ENCODE results near the gene SGCA. TPM values are rescaled to one million over a fixed set of nuclear protein-coding genes. Genes with fewer than 3 reads are reported as not detected.
A peak's percentile ranks its signal among the peaks of the same experiment; 100 is the strongest.

The SGCA gene
- total and polyA plus RNA-seq, 2 of the 8 experiments (the other 6 are each of a cell fraction or from before 2014, with no cell fraction given), result 0.12 TPM; not detected in 1

- TF ChIP-seq POU5F1 (IDR thresholded peaks at IDR 0.05; ENCODE audit: low read depth, low read length), result no peak
- TF ChIP-seq, protein P1, sequence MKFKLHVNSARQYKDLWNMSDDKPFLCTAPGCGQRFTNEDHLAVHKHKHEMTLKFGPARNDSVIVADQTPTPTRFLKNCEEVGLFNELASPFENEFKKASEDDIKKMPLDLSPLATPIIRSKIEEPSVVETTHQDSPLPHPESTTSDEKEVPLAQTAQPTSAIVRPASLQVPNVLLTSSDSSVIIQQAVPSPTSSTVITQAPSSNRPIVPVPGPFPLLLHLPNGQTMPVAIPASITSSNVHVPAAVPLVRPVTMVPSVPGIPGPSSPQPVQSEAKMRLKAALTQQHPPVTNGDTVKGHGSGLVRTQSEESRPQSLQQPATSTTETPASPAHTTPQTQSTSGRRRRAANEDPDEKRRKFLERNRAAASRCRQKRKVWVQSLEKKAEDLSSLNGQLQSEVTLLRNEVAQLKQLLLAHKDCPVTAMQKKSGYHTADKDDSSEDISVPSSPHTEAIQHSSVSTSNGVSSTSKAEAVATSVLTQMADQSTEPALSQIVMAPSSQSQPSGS (IDR thresholded peaks at IDR 0.05; ENCODE audit: low read length), result no peak
- no peak for TF ChIP-seq JUN (IDR thresholded peaks at IDR 0.05; ENCODE audit: low read depth, low read length)
- TF ChIP-seq FOSL1 (IDR thresholded peaks at IDR 0.05; ENCODE audit: insufficient read depth, low read depth, low read length), result no peak
- peak; percentile 13; the same call in 1 of the 2 replicates for TF ChIP-seq MAX (IDR thresholded peaks at IDR 0.05)
- no peak for TF ChIP-seq BACH1 (IDR thresholded peaks at IDR 0.05; ENCODE audit: low read length)
- no peak for TF ChIP-seq GTF2F1 (IDR thresholded peaks at IDR 0.05; ENCODE audit: borderline replicate concordance, low read depth, low read length)
- TF ChIP-seq NANOG (IDR thresholded peaks at IDR 0.05; ENCODE audit: insufficient read depth, low read depth, low read length, poor library complexity, severe bottlenecking), result no peak
- no peak for TF ChIP-seq KDM4A (IDR thresholded peaks at IDR 0.05; ENCODE audit: low read depth, low read length, severe bottlenecking)
- TF ChIP-seq PHF8 (conservative IDR thresholded peaks at IDR 0.05; ENCODE audit: low read depth, low read length), result no peak
- TF ChIP-seq HDAC2 (IDR thresholded peaks at IDR 0.05; ENCODE audit: borderline replicate concordance in 1 of 2, low read depth in 2 of 2, low read length in 2 of 2), result 0 out of 4 replicates have a peak, but pooled peaks of 1 of the 2 experiments have one; percentile 60
- no peak for TF ChIP-seq SRF (IDR thresholded peaks at IDR 0.05; ENCODE audit: low read depth, low read length)
- peak; percentile 88 for TF ChIP-seq YY1 (IDR thresholded peaks at IDR 0.05; ENCODE audit: low read depth, low read length)
- TF ChIP-seq SIN3A (conservative IDR thresholded peaks at IDR 0.05 in 1 of 2, IDR thresholded peaks at IDR 0.05 in 1 of 2; ENCODE audit: low read depth in 1 of 2, low read length in 2 of 2), result 0 out of 4 replicates have a peak, but pooled peaks of 1 of the 2 experiments have one; percentile 35
- TF ChIP-seq CBX5 (IDR thresholded peaks at IDR 0.05; ENCODE audit: low read depth, low read length), result no peak
- no peak for TF ChIP-seq CBX8 (IDR thresholded peaks at IDR 0.05; ENCODE audit: borderline replicate concordance, low read depth, low read length)
- peak; percentile 24 for TF ChIP-seq CTBP2 (IDR thresholded peaks at IDR 0.05; ENCODE audit: borderline replicate concordance, insufficient read depth, insufficient read length, low read length)
- TF ChIP-seq GABPA (IDR thresholded peaks at IDR 0.05; ENCODE audit: borderline replicate concordance, insufficient read depth, low read length), result no peak
- no peak for TF ChIP-seq EZH2 (IDR thresholded peaks at IDR 0.05; ENCODE audit: low read depth, low read length, severe bottlenecking)
- no peak for TF ChIP-seq CEBPB (IDR thresholded peaks at IDR 0.05; ENCODE audit: low read depth, low read length)
Observed at GRCh38 chr17:50207792-50208567, 42.2 kb downstream of the SGCA start (continued).
